Smooth muscle cell of the brain vasculature (primary cell): Measurements from ENCODE around the gene STK40.

Experiments
- DNase-seq: peaks from one replicate; pipeline ENCODE4 v3.0.0-alpha.2; 2012; ENCODE audit warnings: low read depth, low spot score

STK40 gene

DNA sequence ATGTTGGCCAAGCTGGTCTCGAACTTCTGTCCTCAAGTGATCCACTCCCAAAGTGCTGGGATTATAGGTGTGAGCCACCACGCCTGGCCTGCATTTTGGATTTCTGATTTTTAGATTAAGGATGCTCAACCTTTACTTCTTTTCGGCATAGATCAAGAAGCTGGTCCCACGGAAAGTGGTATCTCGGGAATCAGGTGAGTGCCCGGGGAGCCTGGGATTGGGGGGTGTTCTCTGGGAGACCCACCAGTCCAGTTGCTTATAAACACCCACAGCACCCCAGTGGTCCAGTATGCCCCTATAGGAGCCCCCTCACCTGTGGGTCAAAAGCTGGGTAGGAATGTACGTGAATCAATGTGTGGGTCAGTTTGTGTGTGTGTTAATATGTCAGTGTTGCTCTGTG lies 76.3 kb downstream of the STK40 start:
- no peak for DNase-seq

DNA sequence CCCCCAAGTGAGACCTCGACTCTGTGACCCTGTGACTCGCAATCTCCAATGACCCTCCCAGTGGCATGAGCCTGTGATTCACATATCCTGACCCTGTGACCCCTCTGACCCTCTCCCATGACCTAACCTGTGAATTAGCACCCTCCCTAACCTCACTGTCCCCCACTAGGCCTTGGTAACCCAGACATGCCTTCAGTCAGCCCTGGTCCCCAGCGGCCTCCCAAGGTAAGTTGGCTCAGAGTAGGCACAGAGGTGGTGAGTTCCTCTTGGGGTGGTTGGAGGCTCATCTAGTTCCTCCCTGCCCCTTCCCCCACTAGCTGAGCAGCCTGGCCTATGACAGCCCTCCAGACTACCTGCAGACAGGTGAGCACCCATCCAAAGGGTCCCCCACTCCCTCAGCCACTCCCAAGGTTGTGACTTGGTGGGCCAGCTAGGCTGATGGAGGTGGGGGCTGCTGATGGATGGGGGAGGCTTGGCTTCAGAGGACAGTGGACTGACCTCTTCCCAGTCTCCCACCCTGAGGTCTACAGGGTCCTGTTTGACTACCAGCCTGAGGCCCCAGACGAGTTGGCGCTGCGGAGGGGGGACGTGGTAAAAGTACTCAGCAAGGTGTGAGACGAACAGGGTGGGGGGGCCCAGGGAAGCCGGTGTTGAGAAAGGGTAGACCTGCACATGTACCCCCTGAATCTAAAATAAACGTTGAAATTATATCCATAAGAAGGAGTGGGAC lies 78.0 kb downstream of the STK40 start:
- DNase-seq, result no peak

DNA sequence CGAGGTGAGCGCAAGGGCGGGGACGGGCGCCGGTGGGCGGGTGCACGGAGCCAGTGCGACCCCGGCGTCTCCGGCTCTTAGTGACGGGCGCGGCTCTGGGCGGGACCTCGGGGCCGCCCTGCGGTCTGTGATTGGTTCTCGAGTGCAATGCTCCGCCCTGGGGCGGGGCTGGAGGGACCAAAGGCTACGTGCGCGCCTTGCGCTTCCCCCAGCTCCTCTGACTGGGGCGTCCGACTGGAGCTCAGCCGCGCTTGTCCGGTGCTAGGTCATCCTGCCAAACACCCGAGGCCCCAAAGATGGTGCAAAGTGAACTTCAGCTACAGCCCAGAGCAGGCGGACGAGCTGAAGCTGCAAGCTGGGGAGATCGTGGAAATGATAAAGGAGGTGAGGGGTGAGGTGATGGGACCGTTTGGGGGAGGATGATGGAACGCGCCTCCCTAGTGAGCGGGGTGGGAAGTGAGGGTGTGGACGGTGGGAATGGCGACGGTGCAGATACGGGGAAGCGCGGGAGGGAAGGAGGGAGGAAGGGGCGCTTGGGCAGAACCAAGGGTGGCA lies 78.7 kb downstream of the STK40 start:
- DNase-seq, result peak; percentile 75

DNA sequence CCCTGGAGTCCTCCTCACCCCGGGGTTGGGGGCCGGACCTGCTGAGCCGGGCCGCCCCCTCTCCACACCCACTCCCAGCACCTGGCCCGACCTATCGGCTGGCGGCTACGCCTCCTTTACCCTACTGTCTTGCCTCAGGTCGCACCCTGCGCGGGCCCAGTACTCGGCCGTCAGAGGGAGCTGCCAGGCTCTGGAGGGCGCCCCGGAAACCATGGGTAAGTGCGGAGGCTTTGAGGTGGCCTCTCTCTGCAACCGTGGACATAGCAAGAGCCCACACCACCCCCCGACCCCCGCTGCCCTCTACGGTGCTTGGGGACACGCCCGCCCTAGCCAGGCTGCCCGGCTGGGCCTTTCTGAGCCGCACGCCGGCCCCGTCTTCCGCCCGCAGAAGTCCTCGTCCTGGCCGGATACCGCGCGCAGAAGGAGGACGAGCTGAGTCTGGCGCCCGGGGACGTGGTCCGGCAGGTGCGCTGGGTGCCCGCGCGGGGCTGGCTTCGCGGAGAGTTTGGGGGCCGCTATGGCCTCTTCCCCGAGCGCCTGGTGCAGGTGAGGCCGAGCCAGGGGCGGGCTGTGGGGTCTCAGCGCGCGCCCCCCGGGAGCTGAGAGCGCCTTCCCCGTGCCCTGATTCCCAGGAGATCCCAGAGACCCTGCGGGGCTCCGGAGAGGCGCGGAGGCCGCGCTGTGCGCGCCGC lies 79.4 kb downstream of the STK40 start, which contains the start of gene SH3D21:
SH3D21 (plus strand) TSS at position 159 of the 692 bp plus-strand sequence; CDS start at position 212, 53 bp downstream.
- DNase-seq, result no peak

DNA sequence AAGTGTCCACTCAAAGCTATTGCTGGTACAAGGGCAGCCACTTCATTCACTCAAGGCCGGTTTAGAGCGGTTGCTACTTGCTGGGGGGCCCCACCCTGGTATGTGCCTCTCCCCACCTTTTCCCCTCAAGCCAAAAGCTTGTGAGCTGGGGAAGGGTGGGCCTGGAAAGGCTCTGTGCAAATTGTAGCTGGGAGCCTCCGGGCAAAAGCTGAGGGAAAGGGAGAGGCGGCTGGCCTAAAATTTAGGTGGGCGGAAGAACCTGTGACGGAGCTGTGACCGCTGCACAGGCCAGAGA lies 79.9 kb downstream of the STK40 start:
- no peak for DNase-seq

DNA sequence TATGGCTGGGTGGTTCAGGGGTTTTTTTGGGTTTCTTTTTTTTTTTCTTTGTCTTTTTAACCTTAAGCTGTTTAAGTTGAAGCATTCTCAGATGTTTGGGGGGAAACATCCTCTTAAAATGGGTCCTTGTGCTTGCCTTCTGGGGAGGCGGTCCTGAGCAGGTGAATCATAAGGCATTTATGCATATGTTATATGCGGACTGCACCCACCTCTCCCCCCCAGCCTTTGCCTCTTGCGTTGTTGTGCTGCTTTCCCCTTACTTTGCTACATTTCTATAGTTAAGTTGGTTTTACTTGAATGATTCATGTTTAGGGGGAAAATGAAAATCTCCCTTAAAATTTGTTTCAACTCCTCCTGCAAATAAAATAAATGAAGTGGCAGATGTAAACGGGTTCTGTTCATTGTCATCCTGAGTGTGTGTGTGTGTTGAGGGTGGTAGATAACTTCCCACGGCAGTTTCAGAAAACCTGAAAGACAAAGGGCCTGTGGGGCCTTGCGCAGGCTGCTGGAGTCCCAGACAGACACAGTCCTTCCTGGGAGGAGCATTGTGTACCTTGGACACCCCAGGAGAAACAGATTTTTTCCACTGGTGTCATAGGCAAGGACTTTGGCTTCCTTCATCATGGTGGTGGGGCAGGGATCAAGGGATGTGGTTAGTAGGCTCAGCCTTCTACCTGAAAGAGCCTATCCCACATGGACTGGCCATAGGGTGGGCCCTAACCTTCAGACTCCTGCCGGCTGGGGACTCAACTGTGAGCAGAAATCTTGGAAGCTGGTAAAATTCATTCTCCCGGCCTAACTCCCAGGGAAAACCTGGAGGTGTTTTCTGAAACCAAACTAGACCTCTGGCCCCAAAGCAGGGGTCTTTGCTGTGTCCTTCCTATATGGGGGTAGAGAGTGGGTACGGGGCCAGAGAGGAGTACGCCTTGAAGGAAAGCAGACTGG lies 80.5 kb downstream of the STK40 start:
- no peak for DNase-seq

DNA sequence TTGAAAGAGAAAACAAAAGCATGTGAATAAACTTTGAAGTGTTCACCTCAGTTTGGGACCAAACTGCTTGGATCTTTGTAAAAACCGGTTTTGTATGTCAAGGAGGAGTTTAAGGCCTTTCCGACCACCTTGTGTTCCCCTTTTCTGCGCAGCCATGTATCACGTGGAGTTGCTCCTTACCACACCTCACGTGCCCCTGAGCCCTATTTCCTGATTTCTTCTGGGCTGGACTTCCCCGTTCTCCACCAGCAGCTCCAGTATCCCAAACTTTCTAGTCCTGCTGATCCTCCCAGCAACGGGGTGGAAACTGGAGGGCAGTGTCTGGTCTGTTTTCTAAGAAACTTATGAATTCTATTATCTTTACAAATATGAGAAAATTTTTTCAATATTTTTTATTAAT lies 81.2 kb downstream of the STK40 start:
- no peak for DNase-seq

DNA sequence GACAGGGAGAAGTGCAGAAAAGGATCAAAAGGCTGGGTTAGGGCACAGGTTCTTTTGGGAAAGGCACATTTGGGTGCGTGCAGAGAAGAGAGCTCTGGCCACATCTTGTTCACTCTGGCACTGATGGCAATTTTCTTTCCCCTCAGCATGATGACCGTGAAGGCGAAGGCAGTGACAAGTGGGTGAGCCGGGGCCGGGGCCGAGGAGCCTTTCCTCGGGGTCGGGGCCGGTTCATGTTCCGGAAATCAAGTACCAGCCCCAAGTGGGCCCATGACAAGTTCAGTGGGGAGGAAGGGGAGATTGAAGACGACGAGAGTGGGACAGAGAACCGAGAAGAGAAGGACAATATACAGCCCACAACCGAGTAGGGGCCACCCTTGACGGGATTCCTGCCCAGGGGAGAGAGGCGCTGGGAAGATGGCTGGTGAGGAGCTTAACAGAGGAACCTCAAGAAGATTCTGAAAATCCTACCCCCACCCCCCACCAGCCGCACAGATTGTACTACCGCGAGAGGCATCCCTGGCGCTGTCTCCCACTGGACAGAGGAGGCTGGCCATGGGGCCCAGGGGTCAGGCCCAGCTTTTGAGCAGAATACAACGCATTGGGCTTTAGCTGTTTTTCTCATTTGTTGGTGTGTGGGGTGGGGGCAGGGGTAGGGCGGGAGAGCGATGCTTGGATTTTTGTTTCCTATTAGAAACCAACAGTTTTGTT lies 81.9 kb downstream of the STK40 start:
- no peak for DNase-seq

DNA sequence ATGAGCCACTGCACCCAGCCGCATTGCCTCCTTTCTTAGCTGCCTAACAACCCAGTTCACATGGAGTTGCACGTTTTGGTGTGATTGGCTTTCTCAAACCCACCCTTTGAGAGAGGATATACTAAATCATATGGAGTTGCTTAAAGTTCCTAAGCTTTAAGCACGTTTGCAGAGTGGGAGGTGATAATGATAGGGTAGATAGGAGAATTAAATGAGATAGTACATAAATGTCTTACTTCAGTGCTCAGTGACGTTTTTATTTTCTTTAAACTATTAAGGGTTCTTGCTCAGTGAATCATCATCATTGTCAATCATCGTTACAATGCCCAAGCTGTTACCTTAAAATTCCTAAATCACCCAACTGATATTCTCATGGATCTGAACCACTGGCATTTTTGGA lies 82.5 kb downstream of the STK40 start:
- DNase-seq, result no peak

DNA sequence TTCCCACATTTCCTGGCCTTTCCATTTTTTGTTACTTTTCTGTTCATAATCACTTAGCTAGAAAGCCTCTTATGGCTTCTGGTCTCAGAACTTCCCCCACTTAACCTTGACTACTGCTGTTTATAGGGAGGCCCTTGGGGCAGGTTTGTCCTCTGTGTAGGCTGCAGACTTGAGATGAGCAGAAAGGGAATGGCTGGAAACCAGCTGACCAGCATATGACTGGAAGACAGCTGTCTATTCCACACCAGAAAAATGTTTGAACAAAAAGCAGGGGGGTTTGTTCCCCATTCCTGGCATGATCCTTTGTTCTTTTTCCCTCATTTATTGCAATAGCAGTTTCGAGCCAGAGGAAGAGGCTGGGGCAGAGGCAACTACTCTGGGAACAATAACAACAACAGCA lies 84.5 kb downstream of the STK40 start:
- no peak for DNase-seq

DNA sequence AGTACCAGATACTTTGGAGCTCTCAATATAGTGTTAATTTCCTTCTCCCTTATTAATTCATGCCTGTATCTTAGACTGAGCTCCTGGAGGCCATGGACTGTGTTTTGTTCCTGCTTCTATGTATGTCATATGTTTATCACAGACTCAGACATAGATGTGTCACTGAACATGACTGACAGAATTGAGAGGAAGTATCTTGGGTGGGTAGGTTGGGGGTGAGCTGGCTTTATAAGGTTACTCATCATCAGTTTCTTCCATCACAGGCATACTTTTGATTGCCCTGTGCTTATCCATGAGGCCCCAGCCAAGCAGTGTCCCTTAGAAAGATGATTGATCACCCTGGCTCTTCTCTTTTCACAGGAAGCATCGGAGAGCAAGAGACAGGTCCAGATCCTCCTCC lies 85.2 kb downstream of the STK40 start:
- DNase-seq, result no peak

DNA sequence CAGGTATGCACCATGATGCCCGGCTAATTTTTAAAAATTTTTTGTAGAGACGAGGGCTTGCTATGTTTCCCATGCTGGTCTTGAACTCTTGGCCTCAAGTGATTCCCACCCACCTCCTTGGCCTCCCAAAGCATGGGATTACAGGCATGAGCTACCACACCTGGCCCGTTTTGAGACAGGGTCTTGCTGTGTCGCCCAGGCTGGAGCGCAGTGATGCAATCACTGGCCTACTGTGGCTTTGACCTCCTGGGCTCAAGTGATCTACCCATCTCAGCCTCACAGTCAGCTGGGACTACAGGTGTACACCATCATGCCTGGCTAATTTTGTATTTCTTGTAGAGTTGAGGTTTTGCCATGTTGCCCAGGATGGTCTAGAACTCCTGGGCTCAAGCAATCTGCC lies 87.1 kb downstream of the STK40 start:
- no peak for DNase-seq

DNA sequence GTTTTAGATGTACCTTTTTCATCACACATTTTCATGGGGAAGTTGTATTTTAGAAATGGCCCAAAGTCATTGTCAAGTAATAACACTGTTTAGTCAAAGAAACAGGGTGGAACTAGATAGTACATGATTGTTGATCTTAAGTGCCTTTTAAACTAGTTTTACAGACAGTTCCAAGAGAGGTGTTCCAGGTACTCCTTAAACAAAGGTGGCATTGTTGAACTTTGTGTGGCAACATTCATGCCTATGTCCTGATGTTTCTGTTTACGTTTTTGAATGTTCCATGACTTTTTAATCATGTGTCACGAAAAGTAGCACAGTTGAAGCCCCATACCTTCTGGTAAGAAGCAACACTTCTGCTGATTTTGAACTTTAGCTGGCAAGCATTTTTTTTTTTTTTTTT lies 88.7 kb downstream of the STK40 start:
- no peak for DNase-seq

DNA sequence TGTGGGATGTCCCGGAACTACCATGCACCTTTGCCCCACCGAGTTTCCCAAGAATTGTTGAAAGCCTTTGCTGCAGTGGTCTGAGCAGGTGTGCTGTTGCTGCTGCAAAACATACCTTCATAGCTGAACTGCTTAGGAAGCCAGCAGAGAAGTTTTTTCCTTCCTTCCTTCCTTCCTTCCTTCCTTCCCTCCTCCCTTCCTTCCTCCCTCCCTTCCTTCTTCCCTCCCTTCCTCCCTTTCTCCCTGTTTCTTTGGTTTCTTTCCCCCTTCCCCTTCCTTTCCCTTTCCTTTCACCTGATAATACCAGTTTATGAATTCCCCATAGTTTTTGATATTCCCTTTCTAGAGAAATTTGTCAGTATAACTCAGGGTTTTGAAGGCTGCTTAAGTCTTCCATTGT lies 90.3 kb downstream of the STK40 start:
- DNase-seq, result no peak
